ENCODE results near the gene TUBGCP3. TPM values are rescaled to one million over a fixed set of nuclear protein-coding genes. Genes with fewer than 3 reads are reported as not detected.

The TUBGCP3 gene
- total RNA-seq, 1 donor from 2014 or later = 17.2 TPM

DNA sequence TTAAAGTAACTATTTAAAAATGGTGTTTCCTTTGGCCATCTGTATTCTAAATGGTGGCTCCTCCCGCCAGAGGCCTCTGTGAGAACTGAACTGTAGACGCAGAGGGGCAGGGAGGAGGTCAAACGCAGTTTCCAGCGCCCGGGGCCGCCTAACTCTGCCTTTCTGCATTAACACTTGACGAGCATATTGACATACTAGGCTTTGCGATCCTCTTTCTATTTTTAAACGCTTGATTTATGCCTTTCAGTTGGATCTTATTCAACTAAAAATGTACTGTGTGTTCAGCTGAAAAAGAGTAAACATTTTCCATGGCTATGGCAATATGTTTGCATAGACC lies 137.1 kb downstream of the TUBGCP3 start:
- Histone ChIP-seq H3K36me3 (ENCODE audit: control insufficient read depth in 3 of 3, insufficient read depth in 3 of 3, low read length in 3 of 3) (no peaks in the 10 kb centered on the region), H3K27ac (ENCODE audit: low read depth, low read length) (no peak overlapping the region), H3K4me3 (ENCODE audit: low read length in 3 of 3) (no peak overlapping the region), H3K9ac (ENCODE audit: low read depth in 1 of 3, low read length in 3 of 3) (no peak overlapping the region), H3K27me3 (ENCODE audit: control insufficient read depth in 3 of 3, insufficient read depth in 3 of 3, low read length in 3 of 3) (peaks cover 3 to 36% (median 4%) of the 10 kb centered on the region in 3 donors), H3K9me3 (ENCODE audit: control insufficient read depth in 3 of 3, low read length in 3 of 3) (no peaks in the 10 kb centered on the region), H3K4me1 (ENCODE audit: control insufficient read depth in 3 of 3, insufficient read depth in 3 of 3, low read length in 3 of 3) (no peaks in the 10 kb centered on the region)

DNA sequence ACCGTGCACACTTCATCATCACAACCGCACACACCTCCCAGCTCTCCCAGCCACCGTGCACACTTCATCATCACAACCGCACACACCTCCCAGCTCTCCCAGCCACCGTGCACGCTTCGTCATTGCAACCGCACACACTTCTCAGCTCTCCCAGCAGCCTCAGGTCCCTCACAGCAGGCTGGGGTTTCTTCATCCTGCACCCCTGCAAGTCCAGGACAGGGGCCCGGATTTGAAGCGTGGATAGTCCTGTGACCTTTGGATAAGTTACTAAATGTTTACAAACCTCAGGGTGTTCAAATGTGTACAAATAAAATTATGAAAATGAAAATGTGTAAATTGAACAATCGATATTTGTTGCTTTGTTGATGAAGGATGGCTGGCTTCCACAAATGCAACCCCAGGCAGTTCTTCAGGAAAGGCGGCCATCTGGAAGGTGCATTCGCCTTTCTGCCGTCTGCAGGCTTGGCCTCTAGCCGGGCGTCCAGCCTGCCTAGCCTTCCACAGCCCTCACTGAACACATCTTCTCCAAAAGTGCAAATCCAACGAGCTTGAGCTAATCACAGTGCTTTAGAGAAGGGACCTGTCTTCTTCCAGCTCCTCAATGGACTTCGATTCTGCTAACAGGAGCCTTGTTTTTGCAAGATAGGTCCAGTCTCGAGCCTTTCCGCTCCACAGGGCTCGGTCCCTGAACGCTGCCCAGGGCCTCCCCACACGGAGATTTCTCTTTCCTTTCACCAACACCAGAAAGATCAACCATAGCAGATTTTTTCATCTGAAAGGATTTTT lies 137.6 kb downstream of the TUBGCP3 start:
- peaks cover 3 to 38% (median 7%) of the 10 kb centered on the region in 3 donors for H3K27me3 ChIP-seq (ENCODE audit: control insufficient read depth in 3 of 3, insufficient read depth in 3 of 3, low read length in 3 of 3)
- H3K36me3 ChIP-seq (ENCODE audit: control insufficient read depth in 3 of 3, insufficient read depth in 3 of 3, low read length in 3 of 3) = no peaks in the 10 kb centered on the region
- no peaks in the 10 kb centered on the region for H3K4me1 ChIP-seq (ENCODE audit: control insufficient read depth in 3 of 3, insufficient read depth in 3 of 3, low read length in 3 of 3)
- H3K9me3 ChIP-seq (ENCODE audit: control insufficient read depth in 3 of 3, low read length in 3 of 3) = no peaks in the 10 kb centered on the region
- no peak overlapping the region for H3K4me3 ChIP-seq (ENCODE audit: low read length in 3 of 3)
- no peak overlapping the region for H3K9ac ChIP-seq (ENCODE audit: low read depth in 1 of 3, low read length in 3 of 3)
- no peak overlapping the region for H3K27ac ChIP-seq (ENCODE audit: low read depth, low read length)

DNA sequence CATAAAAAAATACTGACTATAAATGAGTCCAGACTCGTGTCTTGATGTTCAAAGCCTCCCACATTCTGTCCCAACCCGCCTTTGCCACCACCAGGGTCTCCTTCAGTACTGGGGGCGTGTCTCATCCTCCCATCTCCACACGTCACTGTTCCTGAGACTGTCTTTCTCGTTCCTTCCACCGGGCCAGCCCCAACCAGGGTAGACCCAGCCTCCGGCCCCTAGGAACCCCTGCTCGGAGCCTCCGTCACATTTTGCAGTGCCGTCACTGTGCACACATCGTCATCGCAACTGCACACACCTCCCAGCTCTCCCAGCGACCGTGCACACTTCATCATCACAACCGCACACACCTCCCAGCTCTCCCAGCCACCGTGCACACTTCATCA lies 138.4 kb downstream of the TUBGCP3 start:
- Histone ChIP-seq H3K9ac (ENCODE audit: low read depth in 1 of 3, low read length in 3 of 3) (no peak overlapping the region), H3K4me1 (ENCODE audit: control insufficient read depth in 3 of 3, insufficient read depth in 3 of 3, low read length in 3 of 3) (no peaks in the 10 kb centered on the region), H3K9me3 (ENCODE audit: control insufficient read depth in 3 of 3, low read length in 3 of 3) (no peaks in the 10 kb centered on the region), H3K27me3 (ENCODE audit: control insufficient read depth in 3 of 3, insufficient read depth in 3 of 3, low read length in 3 of 3) (peaks cover 3 to 46% (median 14%) of the 10 kb centered on the region in 3 donors), H3K36me3 (ENCODE audit: control insufficient read depth in 3 of 3, insufficient read depth in 3 of 3, low read length in 3 of 3) (no peaks in the 10 kb centered on the region), H3K4me3 (ENCODE audit: low read length in 3 of 3) (no peak overlapping the region), H3K27ac (ENCODE audit: low read depth, low read length) (no peak overlapping the region)

DNA sequence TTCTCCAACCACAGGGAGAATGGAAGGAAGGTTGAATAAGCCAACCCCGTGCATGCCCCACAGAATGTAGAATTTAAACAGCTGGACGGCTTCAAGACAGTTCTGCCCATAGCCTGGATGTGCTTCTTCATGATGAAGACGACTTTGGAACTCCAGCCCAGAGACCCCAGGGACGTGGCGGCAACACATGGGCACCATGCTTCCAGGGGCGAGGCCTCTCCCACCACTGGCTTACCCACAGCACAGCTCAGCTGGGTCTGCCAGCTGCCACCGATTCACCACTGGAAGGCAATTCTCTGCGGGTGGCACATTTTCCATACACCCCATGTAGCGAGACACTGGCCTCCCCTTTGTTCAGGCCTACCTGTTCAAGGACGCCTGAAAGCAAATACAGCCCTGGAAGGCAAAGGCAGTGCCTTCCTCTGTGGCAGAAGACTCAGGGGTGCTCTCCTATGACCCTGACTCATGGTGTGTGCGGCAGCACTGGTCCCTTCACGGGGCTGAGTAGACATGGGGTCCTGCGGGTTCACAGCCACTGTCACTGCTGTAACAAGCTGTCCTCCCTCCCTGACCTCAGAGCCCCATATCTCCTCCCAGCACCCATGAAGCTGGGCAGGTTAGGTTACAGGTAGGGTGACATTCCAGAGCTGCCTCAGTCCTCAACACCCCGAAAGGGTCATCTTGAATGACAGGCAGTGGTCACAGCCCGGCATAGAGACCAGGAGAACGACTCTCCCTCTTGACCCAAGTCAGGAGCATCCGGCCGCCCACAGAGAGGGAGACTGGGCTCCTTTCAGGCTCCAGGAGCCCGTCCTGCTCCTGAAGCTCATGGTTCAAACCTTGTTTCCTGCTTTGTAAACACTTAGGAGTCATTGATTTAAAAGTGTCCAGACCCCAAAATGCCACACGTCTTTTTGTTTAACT lies 139.1 kb downstream of the TUBGCP3 start:
- H3K9ac ChIP-seq (ENCODE audit: low read depth in 1 of 3, low read length in 3 of 3) = no peak overlapping the region
- no peaks in the 10 kb centered on the region for H3K4me1 ChIP-seq (ENCODE audit: control insufficient read depth in 3 of 3, insufficient read depth in 3 of 3, low read length in 3 of 3)
- no peaks in the 10 kb centered on the region for H3K9me3 ChIP-seq (ENCODE audit: control insufficient read depth in 3 of 3, low read length in 3 of 3)
- no peak overlapping the region for H3K4me3 ChIP-seq (ENCODE audit: low read length in 3 of 3)
- H3K27ac ChIP-seq (ENCODE audit: low read depth, low read length) = no peak overlapping the region
- no peaks in the 10 kb centered on the region for H3K36me3 ChIP-seq (ENCODE audit: control insufficient read depth in 3 of 3, insufficient read depth in 3 of 3, low read length in 3 of 3)
- peaks cover 10 to 51% (median 21%) of the 10 kb centered on the region in 3 donors for H3K27me3 ChIP-seq (ENCODE audit: control insufficient read depth in 3 of 3, insufficient read depth in 3 of 3, low read length in 3 of 3)

DNA sequence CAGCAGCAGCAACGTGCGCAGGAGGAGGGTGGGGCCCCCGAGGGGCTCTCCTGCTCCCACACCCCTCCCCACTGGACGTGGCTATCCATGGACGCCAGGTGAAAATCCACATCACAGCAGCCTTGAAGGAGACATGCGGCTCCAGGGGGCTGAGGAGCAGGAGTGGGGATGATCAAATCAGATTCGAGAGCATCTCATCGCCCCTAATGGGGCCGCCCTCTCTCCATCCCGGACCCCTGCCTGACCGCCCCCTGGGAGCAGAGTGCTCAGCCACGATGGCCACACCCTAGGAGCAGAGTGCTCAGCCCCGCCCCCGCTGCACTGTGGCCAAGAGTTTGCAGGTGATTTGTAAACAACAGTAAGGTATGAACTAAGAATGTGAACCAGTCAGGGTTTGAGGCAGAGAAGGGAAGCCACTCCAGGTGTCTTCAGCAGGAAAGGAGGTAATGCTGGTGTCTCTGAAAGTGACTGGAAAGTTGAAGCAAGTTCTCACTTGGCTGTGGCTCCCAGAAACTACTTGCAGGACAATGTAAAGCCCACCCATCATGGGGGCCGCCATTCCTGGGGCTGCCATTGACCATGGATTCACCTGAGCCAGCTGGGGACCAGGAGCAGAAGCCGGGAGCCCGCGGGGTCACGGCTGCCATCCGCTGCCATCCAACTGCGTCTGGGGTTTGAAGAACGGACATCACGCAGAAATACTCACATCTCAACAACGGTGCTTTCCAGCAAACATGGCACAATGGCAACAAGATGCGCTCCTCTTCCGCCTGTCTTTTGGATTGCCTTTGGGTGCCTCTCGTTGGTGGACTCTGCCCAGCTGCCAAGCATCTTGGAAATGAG lies 140.0 kb downstream of the TUBGCP3 start:
- Histone ChIP-seq H3K4me1 (ENCODE audit: control insufficient read depth in 3 of 3, insufficient read depth in 3 of 3, low read length in 3 of 3) (no peaks in the 10 kb centered on the region), H3K27ac (ENCODE audit: low read depth, low read length) (no peak overlapping the region), H3K9me3 (ENCODE audit: control insufficient read depth in 3 of 3, low read length in 3 of 3) (no peaks in the 10 kb centered on the region), H3K36me3 (ENCODE audit: control insufficient read depth in 3 of 3, insufficient read depth in 3 of 3, low read length in 3 of 3) (no peaks in the 10 kb centered on the region), H3K9ac (ENCODE audit: low read depth in 1 of 3, low read length in 3 of 3) (no peak overlapping the region), H3K27me3 (ENCODE audit: control insufficient read depth in 3 of 3, insufficient read depth in 3 of 3, low read length in 3 of 3) (peaks cover 18 to 58% (median 30%) of the 10 kb centered on the region in 3 donors), H3K4me3 (ENCODE audit: low read length in 3 of 3) (no peak overlapping the region)

DNA sequence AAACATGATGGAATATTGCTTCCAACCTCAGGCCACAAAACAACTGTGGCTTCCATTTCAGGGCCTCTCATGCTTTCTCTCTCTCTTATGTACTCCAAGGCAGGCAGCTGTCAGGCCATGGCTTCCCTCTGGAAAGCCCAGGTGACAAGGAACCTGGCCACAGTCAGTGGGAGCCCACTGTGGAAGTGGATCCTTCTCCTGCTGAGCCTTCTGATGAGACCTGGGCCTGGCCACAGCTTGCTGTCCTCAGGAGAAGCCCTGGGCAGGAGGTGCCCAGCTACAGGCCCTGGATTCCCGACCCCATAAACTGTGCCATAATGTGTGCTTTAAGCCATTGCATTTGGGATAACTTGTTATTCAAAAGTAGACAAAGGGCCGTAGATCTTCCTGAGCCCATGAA lies 140.6 kb downstream of the TUBGCP3 start:
- no peaks in the 10 kb centered on the region for H3K4me1 ChIP-seq (ENCODE audit: control insufficient read depth in 3 of 3, insufficient read depth in 3 of 3, low read length in 3 of 3)
- H3K36me3 ChIP-seq (ENCODE audit: control insufficient read depth in 3 of 3, insufficient read depth in 3 of 3, low read length in 3 of 3) = no peaks in the 10 kb centered on the region
- no peak overlapping the region for H3K4me3 ChIP-seq (ENCODE audit: low read length in 3 of 3)
- H3K9me3 ChIP-seq (ENCODE audit: control insufficient read depth in 3 of 3, low read length in 3 of 3) = no peaks in the 10 kb centered on the region
- H3K9ac ChIP-seq (ENCODE audit: low read depth in 1 of 3, low read length in 3 of 3) = no peak overlapping the region
- peaks cover 22 to 58% (median 36%) of the 10 kb centered on the region in 3 donors for H3K27me3 ChIP-seq (ENCODE audit: control insufficient read depth in 3 of 3, insufficient read depth in 3 of 3, low read length in 3 of 3)
- H3K27ac ChIP-seq (ENCODE audit: low read depth, low read length) = no peak overlapping the region

DNA sequence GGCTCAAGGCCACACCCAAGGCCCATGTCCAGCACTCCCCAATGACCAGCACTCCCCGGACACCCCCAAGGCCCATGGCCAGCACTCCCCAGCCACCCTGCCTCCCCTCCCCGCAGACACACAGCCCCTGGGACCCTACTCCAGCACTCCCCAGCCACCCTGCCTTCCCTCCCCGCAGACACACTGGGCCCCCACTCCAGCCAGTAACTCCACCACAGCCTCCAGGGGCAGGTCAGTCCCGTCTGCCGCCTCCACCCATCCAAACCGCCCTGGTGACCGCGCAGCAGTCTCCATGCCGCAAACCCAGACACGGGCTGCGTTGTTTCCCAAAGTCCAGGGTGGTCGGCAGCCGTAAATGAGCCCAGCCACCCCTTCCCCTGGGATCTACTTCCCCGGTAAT lies 141.1 kb downstream of the TUBGCP3 start:
- Histone ChIP-seq H3K27ac (ENCODE audit: low read depth, low read length) (no peak overlapping the region), H3K9me3 (ENCODE audit: control insufficient read depth in 3 of 3, low read length in 3 of 3) (no peaks in the 10 kb centered on the region), H3K4me3 (ENCODE audit: low read length in 3 of 3) (no peak overlapping the region), H3K27me3 (ENCODE audit: control insufficient read depth in 3 of 3, insufficient read depth in 3 of 3, low read length in 3 of 3) (peaks cover 24 to 57% (median 39%) of the 10 kb centered on the region in 3 donors), H3K4me1 (ENCODE audit: control insufficient read depth in 3 of 3, insufficient read depth in 3 of 3, low read length in 3 of 3) (no peaks in the 10 kb centered on the region), H3K36me3 (ENCODE audit: control insufficient read depth in 3 of 3, insufficient read depth in 3 of 3, low read length in 3 of 3) (no peaks in the 10 kb centered on the region), H3K9ac (ENCODE audit: low read depth in 1 of 3, low read length in 3 of 3) (no peak overlapping the region)

DNA sequence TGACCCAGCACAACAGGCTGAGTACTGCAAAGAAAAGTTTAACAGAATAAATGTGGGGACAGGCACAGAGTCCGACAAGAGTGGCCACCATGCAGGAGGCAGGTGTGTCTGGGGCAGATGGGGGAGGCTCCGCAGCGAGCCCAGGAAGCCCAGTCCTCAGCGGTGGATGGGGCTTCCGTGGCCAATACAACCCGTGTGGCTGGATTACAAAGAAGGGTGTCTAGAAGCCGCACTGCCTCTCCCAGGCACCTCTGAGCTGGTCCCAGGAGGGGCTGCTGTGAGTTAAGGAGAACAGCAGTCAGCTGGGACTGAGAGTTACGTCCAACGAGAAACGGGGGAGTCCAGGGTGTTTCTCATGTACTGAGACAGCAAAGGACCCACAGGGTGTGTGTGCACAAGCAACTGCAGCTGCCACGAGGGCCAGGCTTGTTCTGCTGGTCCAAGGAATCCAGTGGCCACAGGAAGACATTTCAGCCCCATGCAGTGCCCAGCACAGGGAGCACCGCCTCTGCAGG lies 141.5 kb downstream of the TUBGCP3 start:
- Histone ChIP-seq H3K27me3 (ENCODE audit: control insufficient read depth in 3 of 3, insufficient read depth in 3 of 3, low read length in 3 of 3) (peaks cover 28 to 56% (median 44%) of the 10 kb centered on the region in 3 donors), H3K4me3 (ENCODE audit: low read length in 3 of 3) (no peak overlapping the region)

DNA sequence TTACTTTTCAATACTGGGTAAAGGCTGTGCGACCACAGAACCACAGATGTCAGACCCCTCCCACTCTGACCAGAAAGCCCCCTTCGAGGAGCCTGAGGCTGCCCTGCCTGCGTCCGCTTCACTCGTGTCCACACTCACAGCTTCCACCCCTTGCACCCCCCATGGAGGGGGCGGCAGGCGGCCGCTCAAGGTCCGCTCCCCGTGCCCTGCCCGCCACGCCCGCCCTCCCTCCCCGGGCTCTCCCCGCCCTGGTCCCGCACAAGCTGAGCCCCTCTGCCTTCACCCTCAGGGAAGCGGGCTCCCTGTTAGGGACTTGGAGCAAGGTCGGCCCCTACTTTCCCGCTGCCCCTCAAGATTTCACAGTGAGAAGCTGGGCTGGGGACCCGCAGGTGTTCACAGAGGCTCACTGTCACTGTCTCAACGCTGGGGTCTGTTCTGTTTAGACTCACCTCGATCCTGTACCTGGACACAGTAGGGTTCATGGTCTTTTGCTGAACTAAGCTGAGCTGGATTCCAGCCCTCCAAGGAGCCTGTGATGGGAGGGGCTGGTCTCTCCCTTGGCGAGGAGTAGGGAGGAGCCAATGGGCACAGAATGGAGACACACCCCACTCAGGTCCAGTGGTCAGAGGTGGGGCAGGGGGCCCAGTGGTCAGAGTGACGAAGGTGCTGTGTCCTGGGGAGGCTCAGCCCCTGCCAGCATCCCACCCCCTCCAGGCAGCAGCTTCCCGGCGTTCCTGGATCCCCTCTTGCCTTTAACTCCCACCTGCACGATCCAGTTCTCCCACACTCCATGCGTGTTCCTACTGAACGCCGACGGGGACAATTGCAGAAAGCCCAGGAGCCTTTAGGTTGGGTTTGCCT lies 142.3 kb downstream of the TUBGCP3 start:
- no peak overlapping the region for H3K4me3 ChIP-seq (ENCODE audit: low read length in 3 of 3)
- H3K4me1 ChIP-seq (ENCODE audit: control insufficient read depth in 3 of 3, insufficient read depth in 3 of 3, low read length in 3 of 3) = no peaks in the 10 kb centered on the region
- H3K9me3 ChIP-seq (ENCODE audit: control insufficient read depth in 3 of 3, low read length in 3 of 3) = no peaks in the 10 kb centered on the region
- H3K27ac ChIP-seq (ENCODE audit: low read depth, low read length) = no peak overlapping the region
- peaks cover 28 to 56% (median 47%) of the 10 kb centered on the region in 3 donors for H3K27me3 ChIP-seq (ENCODE audit: control insufficient read depth in 3 of 3, insufficient read depth in 3 of 3, low read length in 3 of 3)
- H3K9ac ChIP-seq (ENCODE audit: low read depth in 1 of 3, low read length in 3 of 3) = no peak overlapping the region
- no peaks in the 10 kb centered on the region for H3K36me3 ChIP-seq (ENCODE audit: control insufficient read depth in 3 of 3, insufficient read depth in 3 of 3, low read length in 3 of 3)

More for the DNA sequence above, 141.5 kb downstream of the TUBGCP3 start:
- Histone ChIP-seq H3K27ac (ENCODE audit: low read depth, low read length) (no peak overlapping the region), H3K4me1 (ENCODE audit: control insufficient read depth in 3 of 3, insufficient read depth in 3 of 3, low read length in 3 of 3) (no peaks in the 10 kb centered on the region), H3K36me3 (ENCODE audit: control insufficient read depth in 3 of 3, insufficient read depth in 3 of 3, low read length in 3 of 3) (no peaks in the 10 kb centered on the region), H3K9me3 (ENCODE audit: control insufficient read depth in 3 of 3, low read length in 3 of 3) (no peaks in the 10 kb centered on the region), H3K9ac (ENCODE audit: low read depth in 1 of 3, low read length in 3 of 3) (no peak overlapping the region)
